GM21619 (cell line): Measurements from ENCODE around the gene PEX11B.

Experiments used
- ATAC-seq: cut with Tn5 transposase; IDR thresholded peaks from one replicate; pipeline ENCODE4 v1.9.1; 2021; ENCODE audit not compliant: unreplicated experiment

Gene PEX11B, protein sequence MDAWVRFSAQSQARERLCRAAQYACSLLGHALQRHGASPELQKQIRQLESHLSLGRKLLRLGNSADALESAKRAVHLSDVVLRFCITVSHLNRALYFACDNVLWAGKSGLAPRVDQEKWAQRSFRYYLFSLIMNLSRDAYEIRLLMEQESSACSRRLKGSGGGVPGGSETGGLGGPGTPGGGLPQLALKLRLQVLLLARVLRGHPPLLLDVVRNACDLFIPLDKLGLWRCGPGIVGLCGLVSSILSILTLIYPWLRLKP

DNA sequence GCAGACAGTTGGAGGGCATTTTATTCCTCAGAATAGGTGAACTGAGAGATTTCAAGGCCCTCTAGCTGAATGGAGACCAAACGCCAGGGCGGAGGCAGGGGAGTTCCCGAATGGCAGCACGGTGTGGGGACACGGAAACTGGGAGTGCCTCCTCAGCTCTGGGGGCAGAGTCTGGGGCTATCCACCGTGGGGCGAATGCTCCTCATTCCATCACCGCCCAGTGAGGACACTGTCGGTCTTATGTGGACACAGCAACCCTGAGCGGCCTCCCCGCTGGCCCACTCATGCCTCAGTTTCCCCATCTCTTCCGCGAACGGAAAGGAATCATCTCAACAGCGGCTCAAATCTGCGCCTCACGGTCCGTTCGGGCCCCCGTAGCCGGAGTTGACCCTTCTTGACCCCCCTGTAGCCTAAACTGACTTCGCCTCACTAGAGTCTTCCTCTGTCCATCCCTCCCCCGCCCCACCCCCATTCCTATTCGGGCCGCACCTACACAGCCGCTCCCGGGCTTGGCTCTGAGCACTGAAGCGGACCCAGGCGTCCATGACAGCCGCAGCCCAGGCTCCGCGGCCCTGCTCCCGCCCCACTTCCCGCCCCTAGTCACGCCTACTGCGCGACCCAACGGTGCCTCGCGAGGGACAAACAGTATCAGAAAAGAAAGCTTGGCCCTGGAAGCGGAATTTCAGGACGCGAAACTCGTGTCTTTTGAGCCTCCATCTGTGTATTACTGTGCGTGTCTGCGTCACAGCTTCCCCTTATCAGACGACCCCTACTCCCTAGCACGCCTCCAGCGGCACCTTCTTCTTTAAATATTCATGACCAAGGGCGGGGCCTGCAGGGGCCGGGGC is at the start of gene PEX11B:
Gene PEX11B, minus strand, starts transcription at position 574 of the 848 bp plus-strand sequence. Its CDS starts 29 bp downstream, at position 545.
- ATAC-seq: peak; percentile 69

DNA sequence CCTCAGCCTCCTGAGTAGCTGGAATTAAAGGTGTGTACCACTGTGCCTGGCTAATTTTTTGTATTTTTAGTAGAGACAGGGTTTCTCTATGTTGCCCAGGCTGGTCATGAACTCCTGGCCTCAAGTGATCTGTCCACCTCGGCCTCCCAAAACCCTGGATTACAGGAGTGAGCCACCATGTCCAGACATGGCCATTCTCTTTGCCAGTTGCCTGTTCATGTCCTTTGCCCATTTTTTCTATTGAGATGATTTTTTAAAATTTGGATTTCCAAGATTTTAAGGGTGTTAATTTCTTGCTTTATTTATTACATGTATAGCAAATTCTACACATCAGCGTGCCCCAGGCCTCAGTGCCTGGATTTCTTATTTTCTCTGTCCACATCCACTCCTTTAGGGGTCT is 48.8 kb upstream of the PEX11B start:
- no peak for ATAC-seq

DNA sequence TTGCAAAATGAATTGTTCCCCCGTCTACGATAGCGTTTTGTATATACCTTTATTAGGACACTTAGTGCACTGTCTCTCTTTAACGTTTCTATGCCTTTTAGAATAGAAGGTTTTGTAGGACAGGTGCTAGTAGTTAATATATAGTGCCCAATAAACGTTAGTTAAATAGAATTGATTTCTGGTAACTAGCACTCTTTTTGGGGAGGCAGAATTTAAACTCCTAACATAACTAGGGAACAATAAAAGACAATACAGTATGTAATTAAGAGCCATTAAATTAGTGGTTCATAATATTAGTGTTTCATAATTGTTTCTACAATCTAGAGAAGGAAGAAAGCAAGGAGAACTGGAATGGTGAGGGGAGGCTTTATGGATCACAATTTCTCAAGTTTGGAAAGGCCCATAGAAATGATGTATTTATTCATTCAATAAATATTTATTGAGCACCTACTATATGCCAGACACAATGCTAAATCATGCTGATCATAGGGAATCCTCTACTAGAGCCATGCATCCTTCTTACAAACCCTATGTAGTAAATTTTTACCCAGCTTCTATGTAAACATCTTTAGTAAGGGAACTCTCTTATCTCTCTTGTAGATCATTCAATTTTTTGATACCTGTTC is 46.7 kb upstream of the PEX11B start:
- ATAC-seq: no peak

DNA sequence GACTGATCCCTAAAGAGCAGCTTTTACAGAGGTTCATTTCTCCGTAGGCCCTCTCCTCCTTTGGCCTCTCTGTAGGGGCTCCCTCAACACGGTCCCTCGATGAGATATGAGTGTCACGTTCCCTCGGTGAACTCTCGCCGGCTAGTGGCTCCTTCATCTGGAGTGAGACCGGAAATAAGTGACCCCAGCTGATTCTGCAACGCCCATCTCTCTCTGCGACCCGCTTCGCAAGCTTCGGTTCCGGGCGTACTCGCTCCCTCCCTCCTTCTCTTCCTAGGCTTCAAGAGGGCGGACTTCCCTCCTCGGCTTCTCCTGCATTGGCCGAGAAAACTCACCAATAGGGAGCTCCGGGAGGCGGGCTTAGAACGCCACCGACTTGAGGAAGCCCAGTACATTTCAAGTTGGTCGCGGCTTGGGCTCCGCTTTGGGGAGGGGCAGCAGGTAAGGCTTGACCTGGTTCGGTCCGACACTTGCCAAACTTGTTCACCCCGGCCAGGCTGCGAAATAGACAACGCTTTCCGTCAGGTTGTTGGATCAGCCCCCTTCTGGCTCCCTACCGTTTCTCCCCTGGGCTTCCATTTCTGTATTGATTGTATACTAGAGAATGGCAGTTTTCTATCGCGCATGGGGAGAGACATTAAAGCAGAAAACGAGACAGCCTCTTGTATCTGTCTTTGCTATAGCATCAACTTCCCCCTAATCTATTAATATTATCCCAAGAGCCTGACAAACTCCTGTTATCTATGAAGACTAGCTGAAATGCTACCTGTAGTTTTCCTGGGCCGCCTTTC is 46.0 kb upstream of the PEX11B start, which contains the start of the genes ANKRD34A and POLR3GL:
Gene ANKRD34A, minus strand, starts transcription at position 248 of the 791 bp plus-strand sequence. CDS start 2,816 bp downstream, outside the sequence.
Gene POLR3GL, plus strand, starts transcription at position 363 of the 791 bp plus-strand sequence. CDS start 10,176 bp downstream, outside the sequence.
- peak; percentile 88 for ATAC-seq

DNA sequence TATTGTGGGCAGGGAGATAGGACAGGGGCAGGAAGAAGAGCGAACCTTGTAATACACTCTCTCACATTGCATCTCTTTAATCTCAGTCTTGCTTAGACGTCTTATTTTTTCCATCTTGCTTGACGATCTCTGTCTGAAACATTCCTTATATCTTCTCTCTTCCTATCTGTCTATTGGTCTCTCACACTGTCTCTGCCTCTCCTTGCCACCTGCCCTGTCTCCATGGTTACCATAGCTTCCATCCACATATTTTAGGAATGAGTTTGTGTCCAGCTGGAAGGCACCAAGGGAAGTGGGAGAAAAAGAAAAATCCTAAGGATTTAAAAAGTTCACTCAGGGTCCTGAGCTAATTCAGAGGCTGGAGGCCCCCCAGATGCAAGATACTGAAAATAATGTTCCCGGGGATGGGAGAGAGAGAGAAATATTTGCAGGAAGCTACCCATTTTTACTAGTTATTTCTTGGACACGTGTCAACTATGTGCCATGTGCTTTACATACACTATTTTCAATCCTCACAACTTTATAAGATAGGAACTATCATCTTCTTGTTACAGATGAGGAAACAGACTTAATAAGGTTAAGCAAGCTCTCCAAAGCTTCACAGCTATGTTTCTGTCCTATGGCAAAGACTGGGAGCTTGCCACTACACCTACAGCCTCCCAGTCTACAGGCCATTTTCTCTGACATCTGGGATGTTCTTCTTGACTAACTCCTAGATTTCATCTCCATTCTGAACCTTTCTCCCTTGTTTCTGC is 44.9 kb upstream of the PEX11B start:
- ATAC-seq: no peak

DNA sequence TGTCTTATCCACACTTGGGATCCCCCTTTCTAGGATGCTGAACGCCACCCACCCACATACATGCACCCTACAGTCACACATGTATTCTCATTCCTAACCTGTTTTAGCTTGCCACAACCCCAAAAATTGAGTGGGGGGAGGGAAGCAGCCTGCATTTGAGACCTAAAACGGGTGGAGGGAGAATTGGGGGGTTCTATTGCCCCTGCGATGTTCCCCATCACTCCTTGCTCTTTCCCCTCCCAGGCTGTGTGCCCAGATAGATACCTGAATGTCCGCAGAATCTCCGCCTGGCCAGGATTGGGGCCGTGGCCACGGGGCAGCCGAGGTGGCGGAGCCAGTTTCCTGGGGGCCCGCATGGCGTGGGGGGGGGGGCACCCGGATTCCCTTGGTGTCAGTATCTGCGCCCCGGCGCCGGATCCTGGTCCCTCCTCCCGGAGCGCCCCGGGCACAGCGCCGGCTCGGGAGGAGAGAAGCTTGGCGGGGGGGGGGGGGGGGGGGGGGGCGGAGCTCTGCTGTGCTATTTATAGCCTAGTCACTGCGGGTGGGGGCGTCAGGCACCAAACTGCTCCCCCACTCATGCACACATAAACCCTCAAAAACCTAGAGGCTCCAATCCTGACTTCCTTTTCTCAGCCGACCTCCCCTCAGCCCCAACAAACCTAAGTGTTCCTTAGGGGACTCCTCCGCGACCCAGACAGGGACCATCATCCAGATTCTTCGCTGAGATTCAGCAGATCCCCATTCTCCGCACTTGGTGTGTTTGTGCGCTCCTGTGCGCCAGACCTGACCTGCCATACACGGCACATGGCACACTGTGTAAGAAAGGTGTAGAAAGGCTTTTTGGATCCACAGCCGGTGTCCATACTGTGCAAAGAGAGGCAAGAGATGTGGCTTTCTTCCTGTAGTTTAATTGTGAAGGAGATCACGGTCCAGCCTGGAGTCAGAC is 43.9 kb upstream of the PEX11B start:
- ATAC-seq: no peak

DNA sequence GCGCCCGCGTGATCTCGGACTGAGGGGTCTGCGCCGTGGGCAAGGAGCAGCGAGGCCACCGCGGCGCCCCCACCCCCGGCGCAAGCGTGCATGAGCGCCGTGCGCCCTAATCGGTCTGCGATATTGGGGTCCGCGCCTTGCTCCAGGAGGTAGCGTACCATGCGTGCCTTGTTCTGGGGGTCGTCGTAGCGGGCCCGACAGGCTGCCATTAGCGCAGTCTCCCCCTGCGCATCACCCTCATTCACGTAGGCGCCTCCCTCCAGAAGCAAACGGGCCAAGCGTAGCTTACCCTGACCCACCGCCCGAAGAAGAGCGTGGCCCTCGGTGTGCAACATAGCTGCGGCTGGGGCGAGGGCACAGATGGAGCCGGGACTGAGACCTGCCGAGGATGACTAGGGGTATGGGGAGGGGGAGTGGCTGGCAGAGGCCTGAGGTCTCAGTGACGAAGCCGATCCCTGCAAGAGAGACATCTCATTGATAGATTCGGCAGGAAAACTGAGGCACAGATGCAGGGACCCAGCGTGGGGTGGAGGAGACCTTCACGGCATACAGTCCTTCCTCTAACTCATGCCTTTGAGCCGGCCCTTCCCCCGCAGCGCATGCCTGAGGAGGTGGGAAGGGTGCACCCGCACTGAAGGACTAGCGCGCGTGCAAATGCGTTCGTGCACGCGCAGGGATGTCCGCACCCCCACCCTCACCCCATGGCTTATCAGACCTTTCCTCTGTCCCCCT is 43.1 kb upstream of the PEX11B start:
- no peak for ATAC-seq

DNA sequence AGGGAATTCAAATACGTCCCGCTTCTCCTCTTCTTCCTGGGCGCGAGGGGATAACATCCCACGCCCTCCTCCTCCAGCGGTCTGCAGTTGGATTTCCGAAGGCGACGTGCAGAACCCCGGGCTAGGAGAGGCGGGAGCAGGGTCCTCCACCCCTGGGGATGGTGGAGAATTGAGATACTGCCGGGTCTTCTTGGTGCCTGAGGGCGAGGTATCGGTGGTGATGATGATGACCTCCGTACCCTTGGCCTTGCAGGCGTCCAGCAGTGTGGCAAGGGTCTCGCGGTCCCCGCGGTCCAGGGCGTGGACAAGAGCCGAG is 42.5 kb upstream of the PEX11B start:
- no peak for ATAC-seq

DNA sequence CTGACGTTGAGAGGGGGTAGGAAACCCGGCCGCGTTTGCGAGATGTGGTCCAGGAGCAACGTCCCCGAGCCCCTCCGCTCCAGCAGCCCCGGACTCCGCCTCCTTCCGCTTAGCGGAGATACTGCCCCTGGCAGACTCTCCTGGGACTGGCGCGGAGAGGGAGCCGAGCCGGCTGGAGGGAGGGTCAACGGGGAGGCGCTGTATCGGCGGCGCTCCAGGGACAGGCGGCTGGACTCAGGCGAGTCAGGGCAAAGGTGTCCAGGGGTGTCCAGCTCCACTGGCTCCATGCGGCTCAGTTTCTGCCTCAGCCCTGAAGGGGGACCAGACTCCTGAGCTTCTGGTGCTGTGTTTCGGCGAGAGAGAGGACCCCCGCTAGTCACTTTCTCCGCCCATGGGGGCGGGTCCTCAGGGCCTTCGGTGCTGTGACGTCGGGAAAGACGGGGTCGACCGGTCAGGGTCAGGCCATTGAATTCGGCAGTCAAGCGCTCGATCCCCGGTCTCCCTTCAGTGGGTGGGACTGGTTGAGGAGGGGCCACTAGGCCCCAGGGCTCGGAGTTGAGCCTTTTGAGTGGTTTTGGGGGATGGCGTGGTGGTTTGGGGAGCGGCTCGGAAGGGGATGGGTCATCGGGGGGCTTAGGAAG is 42.1 kb upstream of the PEX11B start:
- no peak for ATAC-seq

DNA sequence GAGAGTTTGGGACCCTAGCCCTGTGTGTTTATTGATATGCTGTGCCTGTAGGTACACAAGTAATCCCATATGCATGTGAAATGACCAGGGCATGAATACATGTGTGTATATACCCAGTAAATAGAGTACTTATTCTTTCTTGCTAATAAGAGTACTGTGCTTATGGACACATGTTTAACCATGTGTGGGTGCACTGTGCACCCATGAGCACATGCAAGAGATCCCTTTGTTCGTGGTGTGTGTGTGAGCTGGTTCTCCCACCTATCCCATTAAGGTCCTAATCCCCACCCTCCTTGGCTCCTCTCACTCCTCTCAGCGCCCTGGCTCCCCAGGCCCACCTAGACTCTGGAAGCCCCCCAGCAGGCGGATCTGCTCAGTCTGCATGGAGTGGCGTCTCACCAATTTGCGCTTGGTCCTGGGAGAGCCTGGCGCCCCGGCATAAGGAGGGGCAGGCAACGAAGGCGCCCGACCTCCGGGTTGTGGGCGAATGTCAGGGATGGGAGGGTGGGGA is 41.5 kb upstream of the PEX11B start:
- no peak for ATAC-seq

DNA sequence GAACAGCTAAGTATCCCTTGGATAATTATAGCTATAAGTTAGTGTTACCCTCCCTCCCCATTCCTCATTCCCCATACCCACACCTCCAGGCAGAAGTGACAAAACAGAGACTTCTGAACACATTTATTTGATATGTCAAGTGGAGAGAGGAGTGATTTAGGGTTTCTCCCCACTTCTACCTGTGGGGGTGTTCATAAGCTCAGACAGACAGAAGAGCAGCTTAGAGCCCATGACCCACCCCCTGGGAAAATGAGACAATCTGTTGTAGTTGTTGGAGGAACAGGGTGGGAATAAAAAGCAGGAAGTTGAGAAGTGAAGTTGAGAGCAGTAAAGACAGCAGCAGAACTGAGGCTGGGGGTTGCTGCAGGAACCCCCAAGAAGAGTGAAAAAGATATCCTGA is 40.8 kb upstream of the PEX11B start:
- ATAC-seq: no peak

DNA sequence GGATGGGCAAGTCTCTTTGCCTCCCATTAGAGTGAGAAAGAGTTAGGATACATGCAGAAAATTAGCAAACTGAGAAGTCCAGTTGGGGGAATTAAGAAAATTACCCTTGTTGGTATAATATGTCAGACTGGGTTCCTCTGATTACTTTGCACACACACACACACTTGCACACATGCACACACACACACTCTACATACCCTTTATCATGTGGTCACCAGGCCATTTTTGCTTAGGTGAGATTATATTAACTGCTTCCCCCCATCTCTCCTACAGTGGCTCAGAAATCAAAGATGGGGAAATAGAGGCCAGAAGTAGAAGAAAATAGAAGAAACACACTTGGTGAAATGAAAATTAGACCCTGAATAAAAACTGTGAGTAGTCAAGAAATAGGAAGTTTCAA is 40.2 kb upstream of the PEX11B start:
- ATAC-seq: no peak

DNA sequence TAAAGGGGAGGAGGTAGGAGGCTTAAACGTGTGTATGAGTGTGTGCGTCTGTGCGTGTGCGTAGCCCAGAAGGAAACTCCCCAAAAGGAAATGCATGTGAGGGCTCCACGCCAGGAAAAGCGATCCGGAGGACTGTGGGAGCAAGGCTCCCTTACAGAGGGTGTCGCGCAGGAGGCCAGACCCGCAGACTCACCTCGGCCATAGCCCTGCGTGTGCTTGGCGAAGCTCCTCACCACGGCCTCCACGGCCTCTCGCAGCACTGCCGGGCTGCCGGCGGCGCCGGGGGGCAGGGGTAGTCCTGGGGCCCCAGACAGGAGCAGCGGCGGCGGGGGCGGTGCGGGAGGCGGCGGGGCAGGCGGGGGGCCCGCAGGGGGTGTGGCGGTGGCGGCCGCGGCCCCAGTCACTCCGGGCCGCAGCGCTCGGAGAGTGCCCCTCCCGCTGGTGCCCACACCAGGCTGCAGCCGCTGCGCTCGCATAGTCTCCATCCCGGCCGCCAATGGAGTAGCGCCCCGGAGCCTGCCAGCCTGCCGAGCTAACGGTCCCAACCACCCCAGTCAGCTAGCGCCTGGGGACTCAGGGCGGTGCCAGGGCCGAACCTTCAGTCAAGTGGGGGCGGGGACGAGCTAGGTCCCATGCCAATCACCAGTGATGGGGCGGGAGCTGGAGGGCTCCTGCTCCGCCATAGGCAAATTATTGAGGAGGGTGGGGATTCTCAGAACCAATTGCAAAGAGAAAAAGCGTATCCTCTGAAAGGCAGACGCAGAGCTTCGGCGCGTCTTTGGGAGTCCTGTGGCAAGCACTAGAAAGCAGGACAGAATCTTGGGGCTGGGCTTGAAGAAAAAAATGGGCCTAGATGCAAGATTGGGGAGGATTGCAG is 39.2 kb upstream of the PEX11B start, which contains the start of gene LIX1L:
Gene LIX1L, minus strand, starts transcription at position 575 of the 877 bp plus-strand sequence. Its CDS starts 90 bp downstream, at position 485.
- peak; percentile 86 for ATAC-seq

DNA sequence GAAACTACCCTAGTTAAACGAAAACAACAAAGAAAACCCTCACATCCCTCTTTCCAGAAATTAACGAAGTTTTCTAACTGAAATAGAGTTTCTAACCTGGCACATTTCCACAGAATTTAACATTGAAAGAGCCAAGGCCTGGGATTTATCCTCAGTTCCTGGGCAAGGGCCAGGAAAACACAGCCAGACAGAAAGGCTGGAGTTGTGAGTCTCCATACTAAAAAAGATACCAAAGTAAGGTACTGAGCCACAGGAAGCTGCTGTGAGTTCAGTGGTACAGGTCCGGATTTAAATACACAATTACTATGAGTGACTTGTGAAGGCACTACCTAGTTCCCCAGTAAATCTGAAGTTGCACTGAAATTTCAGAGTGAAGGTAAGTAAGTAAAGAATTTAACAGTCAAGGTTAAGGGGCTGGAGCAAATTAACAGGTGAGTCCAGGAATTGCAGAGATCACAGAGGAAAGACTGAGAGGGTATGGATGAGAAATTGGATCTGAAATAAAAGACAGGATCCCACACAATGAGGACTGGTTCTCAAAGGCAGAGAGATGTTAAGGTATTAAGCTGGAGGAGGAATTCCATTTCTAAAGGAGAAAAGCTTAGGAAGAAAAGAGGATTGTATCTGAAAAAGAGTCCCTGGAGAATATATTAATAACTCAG is 38.4 kb upstream of the PEX11B start:
- ATAC-seq: no peak

DNA sequence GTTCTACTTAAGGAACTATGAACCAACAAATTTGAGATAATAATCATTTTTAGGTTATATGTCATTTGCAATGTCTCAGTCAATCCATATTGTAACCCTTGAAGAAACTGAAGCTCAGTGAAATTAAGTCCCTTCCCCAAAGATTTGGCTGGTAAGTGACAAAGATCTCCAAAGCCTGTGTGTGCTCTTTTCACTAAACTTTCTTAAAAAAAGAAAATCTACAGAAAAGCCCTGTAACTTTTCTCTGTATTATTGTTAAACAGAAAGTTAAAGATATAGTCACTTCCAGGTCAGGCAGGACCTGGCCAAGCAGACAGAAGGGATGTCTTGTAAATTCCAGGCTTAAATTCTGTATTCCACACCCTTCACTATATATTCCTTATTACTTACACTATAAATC is 37.8 kb upstream of the PEX11B start:
- ATAC-seq: no peak

DNA sequence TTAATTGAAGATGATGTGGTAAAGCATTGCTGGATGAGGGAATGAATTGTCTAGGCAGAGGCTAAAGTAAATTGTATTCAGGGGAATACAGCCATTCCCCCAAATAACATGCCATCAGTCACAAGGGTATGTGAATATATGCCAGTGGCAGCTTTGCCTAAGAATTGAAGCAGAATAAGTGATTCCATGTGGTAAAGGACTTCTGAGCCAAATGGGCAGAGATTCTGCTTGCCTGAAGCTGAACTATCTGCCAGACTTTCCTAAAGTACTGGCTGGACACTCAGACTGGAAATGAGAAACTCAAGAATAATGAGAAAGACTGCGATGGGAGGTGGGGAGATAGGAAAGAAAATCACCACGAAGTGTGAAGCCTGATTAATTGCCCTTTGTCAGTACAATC is 36.9 kb upstream of the PEX11B start:
- no peak for ATAC-seq
